Activated CD8-positive, alpha-beta T cell treated with anti-CD3 and anti-CD28 coated beads for 36 hours (primary cell): ENCODE results near the gene LAPTM5. TPM values are rescaled to one million over a fixed set of nuclear protein-coding genes. Genes with fewer than 3 reads are reported as not detected.

ENCODE experiments used
- ATAC-seq: fragments of 200-7000 bp; cut with Tn5 transposase; one replicate; pipeline ENCODE4 v1.10.0; 2021; ENCODE audit warnings: mild to moderate bottlenecking, moderate library complexity
- CTCF ChIA-PET: fragments of 350-600 bp; sonication (Branson Sonifier 250); formaldehyde crosslinking; loops from one replicate; lab custom pipeline; 2021; ENCODE audit warnings: antibody characterized with exemption; lab: Charles Lee
- POLR2A ChIA-PET: fragments of 350-600 bp; sonication (Branson Sonifier 250); formaldehyde crosslinking; loops from one replicate; lab custom pipeline; 2021; ENCODE audit warnings: antibody characterized with exemption; lab: Charles Lee
- DNase-seq: peaks from one replicate; pipeline ENCODE4 v3.0.0-alpha.2; 2020
- H3K27ac Mint-ChIP-seq: one replicate; pipeline ENCODE4 v1.8.0; 2021; ENCODE audit warnings: mild to moderate bottlenecking, mixed read lengths
- H3K27me3 Mint-ChIP-seq: one replicate; pipeline ENCODE4 v1.8.0; 2021; ENCODE audit warnings: mixed read lengths
- H3K36me3 Mint-ChIP-seq: one replicate; pipeline ENCODE4 v1.8.0; 2021; ENCODE audit warnings: low read depth, mixed read lengths
- H3K4me1 Mint-ChIP-seq: one replicate; pipeline ENCODE4 v1.8.0; 2021; ENCODE audit warnings: low read depth, mixed read lengths
- H3K4me3 Mint-ChIP-seq: one replicate; pipeline ENCODE4 v1.8.0; 2021; ENCODE audit warnings: mild to moderate bottlenecking, moderate library complexity, mixed read lengths
- H3K9me3 Mint-ChIP-seq: one replicate; pipeline ENCODE4 v1.8.0; 2021; ENCODE audit warnings: mixed read lengths
- intact Hi-C: fragments of 100-400 bp; cut with micrococcal nuclease; formaldehyde crosslinking; loops from one replicate; pipeline ENCODE4 v1.10.0; 2022
- total RNA-seq, 2 experiments: library from RNA; stranded (reverse); gene quantifications; one replicate each; pipeline ENCODE4 v1.2.3, GENCODE V29; 2021
- TF ChIP-seq, protein P1 (sequence below): fragments of 200-600 bp; IDR thresholded peaks from one replicate; pipeline ENCODE4 v1.8.0; 2022; ENCODE audit warnings: antibody characterized with exemption, mild to moderate bottlenecking

Gene LAPTM5
- total RNA-seq, 2 experiments from 2014 or later: 229 to 237 TPM

GRCh38 chr1:30739601-30740000 is 18.0 kb downstream of the LAPTM5 start:
- ChIA-PET CTCF (no interaction called here), POLR2A (interaction anchor here (1.8 to 36.3 kb wide), 3 partner anchors 12 to 19 kb away, joined by 6 to 671 read pairs (median 6); partner anchors contain the start of gene LAPTM5)
- peaks cover 79% of the 10 kb centered on the region for H3K36me3 Mint-ChIP-seq
- peak overlapping the region; percentile 74 for H3K27ac Mint-ChIP-seq
- H3K9me3 Mint-ChIP-seq: no peaks in the 10 kb centered on the region
- H3K4me1 Mint-ChIP-seq: peaks cover 75% of the 10 kb centered on the region
- TF ChIP-seq, protein P1, sequence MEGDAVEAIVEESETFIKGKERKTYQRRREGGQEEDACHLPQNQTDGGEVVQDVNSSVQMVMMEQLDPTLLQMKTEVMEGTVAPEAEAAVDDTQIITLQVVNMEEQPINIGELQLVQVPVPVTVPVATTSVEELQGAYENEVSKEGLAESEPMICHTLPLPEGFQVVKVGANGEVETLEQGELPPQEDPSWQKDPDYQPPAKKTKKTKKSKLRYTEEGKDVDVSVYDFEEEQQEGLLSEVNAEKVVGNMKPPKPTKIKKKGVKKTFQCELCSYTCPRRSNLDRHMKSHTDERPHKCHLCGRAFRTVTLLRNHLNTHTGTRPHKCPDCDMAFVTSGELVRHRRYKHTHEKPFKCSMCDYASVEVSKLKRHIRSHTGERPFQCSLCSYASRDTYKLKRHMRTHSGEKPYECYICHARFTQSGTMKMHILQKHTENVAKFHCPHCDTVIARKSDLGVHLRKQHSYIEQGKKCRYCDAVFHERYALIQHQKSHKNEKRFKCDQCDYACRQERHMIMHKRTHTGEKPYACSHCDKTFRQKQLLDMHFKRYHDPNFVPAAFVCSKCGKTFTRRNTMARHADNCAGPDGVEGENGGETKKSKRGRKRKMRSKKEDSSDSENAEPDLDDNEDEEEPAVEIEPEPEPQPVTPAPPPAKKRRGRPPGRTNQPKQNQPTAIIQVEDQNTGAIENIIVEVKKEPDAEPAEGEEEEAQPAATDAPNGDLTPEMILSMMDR: no peak
- H3K27me3 Mint-ChIP-seq: no peaks in the 10 kb centered on the region
- no peak for DNase-seq
- no peak for ATAC-seq
- intact Hi-C loops: no loop called here
- H3K4me3 Mint-ChIP-seq: no peak overlapping the region

DNA sequence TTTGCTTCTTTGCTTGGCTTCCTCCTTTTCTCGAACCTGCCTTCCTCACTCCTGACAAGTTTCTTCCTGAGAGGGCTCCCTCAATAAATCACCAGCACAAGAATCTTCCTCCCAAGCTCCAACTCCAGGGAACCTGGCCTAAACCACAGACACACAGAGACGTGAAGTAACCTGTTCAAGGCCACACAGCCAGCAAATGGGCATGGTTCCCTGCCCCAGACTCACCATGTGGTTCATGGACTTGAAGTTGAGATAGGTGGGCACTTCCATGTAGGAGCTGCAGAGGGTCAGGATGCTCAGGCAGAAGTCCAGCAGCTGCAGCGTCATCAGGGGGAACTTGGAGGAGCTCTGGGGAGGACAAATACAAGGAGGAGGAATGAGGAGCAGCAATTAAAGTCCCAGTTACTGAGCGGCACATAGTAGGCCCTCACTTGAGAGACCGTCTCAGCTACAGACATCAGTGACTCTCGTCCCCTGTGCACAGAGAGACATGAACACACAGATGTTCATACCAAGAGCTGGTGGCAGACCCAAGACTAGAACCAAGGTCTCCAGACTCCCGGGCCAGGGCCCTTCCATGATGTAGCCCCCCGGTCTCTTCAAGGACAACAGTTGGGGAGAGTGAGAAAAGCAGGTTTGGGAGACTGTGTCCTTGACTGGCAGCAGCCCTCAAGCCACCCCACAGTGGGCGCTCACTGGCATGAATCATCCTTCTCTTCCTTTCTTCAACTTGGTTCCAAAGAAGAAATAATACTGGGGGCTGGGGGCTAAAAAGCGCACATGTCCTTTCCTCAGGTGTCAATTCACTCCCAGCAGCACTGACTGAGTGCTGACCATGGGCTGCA is 18.6 kb downstream of the LAPTM5 start:
- intact Hi-C loops: no loop called here
- DNase-seq (no peak), ATAC-seq (no peak)
- Mint-ChIP-seq H3K27ac (peak overlapping the region; percentile 74), H3K27me3 (no peaks in the 10 kb centered on the region), H3K4me1 (peaks cover 68% of the 10 kb centered on the region), H3K36me3 (peaks cover 84% of the 10 kb centered on the region), H3K4me3 (no peak overlapping the region), H3K9me3 (no peaks in the 10 kb centered on the region)
- POLR2A ChIA-PET: interaction anchor here (1.8 to 36.3 kb wide), 3 partner anchors 11 to 20 kb away, joined by 6 to 671 read pairs (median 6); partner anchors contain the start of gene LAPTM5
- CTCF ChIA-PET: no interaction called here
- TF ChIP-seq, protein P1: no peak

DNA sequence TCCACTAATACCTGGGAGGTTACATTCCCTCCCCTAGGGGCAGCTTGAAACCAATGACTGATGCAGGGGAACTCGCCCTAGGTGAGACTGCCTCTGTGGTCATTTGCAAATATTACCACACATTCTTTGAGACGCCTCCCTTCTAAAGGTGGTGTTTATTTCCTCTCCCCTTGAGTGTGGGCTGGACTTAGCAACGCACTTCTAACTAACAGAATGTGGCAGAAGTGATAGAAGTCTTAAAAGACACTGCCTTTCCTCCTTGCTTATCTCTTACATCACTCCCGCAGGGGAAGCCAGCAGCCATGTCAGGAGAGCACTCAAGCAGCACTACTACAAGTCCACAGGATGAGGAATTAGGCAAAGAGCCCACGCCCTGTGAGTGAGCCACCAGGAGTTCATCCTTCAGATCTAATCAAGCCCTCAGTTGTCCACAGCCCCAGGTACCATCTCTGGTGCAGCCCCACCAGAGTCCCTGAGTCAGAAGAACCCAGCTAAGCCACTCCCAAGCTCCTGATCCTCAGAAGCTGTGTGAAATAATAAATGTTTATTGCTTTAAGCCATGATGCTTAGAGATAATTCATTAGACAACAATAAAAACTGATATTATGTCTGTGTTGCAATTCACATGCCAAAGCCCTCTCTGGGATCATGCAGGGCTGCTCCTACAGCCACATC is 19.4 kb downstream of the LAPTM5 start:
- ChIA-PET CTCF (interaction anchor here (1.8 to 2.0 kb wide), 2 partner anchors 19 to 41 kb away, joined by 8 to 9 read pairs; no protein-coding TSS in a partner anchor), POLR2A (interaction anchor here (1.8 to 36.3 kb wide), 3 partner anchors 10 to 21 kb away, joined by 6 to 671 read pairs (median 6); partner anchors contain the start of gene LAPTM5)
- DNase-seq (no peak), ATAC-seq (peak; percentile 46)
- TF ChIP-seq, protein P1: no peak
- H3K9me3 Mint-ChIP-seq: no peaks in the 10 kb centered on the region
- peaks cover 61% of the 10 kb centered on the region for H3K4me1 Mint-ChIP-seq
- intact Hi-C loops: no loop called here
- peak overlapping the region; percentile 78 for H3K27ac Mint-ChIP-seq
- peaks cover 86% of the 10 kb centered on the region for H3K36me3 Mint-ChIP-seq
- no peak overlapping the region for H3K4me3 Mint-ChIP-seq
- H3K27me3 Mint-ChIP-seq: no peaks in the 10 kb centered on the region

DNA sequence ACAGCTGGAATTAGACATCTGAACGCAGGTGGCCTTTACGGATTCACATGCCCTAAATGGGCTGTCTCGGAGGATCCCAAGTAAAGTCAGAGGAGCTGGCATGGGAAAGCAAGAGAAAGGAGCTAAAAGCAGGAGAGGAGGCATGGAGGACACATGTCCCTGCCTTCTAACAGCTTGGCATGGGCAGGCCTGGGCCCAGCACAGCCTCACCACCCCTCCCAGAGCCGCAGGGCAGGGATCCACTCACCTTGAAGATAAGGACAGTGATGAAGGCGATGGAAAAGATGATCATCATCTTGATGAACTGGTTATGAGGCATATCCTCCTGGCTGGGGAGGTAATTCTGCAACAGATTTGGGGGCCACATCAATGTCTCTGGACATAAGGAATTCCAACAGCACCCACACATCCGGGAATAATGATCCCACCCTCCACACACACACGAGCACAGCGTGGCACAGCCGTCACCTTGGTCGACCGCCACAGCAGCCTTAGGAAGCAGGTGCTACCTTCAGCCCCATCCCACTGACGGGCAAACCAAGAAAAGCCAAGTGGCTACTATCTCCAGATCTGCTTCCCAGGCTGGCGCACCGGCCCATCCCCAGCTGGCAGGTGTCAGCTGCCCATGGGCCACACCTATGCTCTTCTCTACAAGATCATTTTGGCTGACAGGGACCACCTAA is 20.1 kb downstream of the LAPTM5 start:
- intact Hi-C loops: no loop called here
- Mint-ChIP-seq H3K27me3 (no peaks in the 10 kb centered on the region), H3K9me3 (no peaks in the 10 kb centered on the region), H3K27ac (peak overlapping the region; percentile 78), H3K4me3 (no peak overlapping the region), H3K36me3 (peaks cover 85% of the 10 kb centered on the region), H3K4me1 (peaks cover 56% of the 10 kb centered on the region)
- ChIA-PET CTCF (interaction anchor here (1.8 to 2.0 kb wide), 2 partner anchors 18 to 42 kb away, joined by 8 to 9 read pairs; no protein-coding TSS in a partner anchor), POLR2A (interaction anchor here (0.8 to 36.3 kb wide), 3 partner anchors 12 to 21 kb away, joined by 4 to 671 read pairs (median 6); partner anchors contain the start of gene LAPTM5)
- TF ChIP-seq, protein P1: no peak
- no peak for ATAC-seq
- no peak for DNase-seq
